CD14-positive monocyte (primary cell): ENCODE results near the gene CFAP20DC. TPM values are rescaled to one million over a fixed set of nuclear protein-coding genes. Genes with fewer than 3 reads are reported as not detected.
"Not testable (repeated sequence)": the region's sequence is repeated elsewhere in the genome, so short reads cannot be mapped to it uniquely, and the experiment has no call there.

ENCODE experiments used
- DNase-seq, 3 donors: peaks; one replicate each; pipeline ENCODE4 v3.0.0-alpha.2; 2011 to 2022
- H2AFZ ChIP-seq: 2 replicates; pipeline ENCODE4 v1.6.0; 2012; ENCODE audit warnings: mild to moderate bottlenecking, low read depth, low read length, inconsistent platforms; ENCODE audit not compliant: insufficient read depth, poor library complexity, severe bottlenecking
- H3K27ac ChIP-seq, 2 donors: 1 replicate in 1 of 2; 2 replicates in 1 of 2; pipeline ENCODE4 v1.5.1; 2012 to 2013; ENCODE audit warnings: low read length in 2 of 2, control low read depth in 1 of 2, inconsistent platforms in 1 of 2, low read depth in 1 of 2, mild to moderate bottlenecking in 1 of 2
- H3K27me3 ChIP-seq, 2 donors: one replicate each; pipeline versions ENCODE4 v1.6.0 to v1.6.1; 2011 to 2013; ENCODE audit warnings: low read length in 2 of 2; ENCODE audit not compliant: control insufficient read depth in 2 of 2, insufficient read depth in 2 of 2
- H3K36me3 ChIP-seq, 2 donors: replicated peaks in 1 of 2; 1 replicate in 1 of 2; 2 replicates in 1 of 2; pipeline versions ENCODE4 v1.5.1 to v1.6.1; 2012 to 2013; ENCODE audit warnings: low read length in 2 of 2, control low read depth in 1 of 2, inconsistent platforms in 1 of 2, mild to moderate bottlenecking in 1 of 2; ENCODE audit not compliant: insufficient read depth in 2 of 2, control insufficient read depth in 1 of 2
- H3K4me1 ChIP-seq, 2 donors: 1 replicate in 1 of 2; 2 replicates in 1 of 2; pipeline versions ENCODE4 v1.5.1 to v1.6.1; 2012 to 2013; ENCODE audit warnings: low read length in 2 of 2, control low read depth in 1 of 2, inconsistent platforms in 1 of 2, mild to moderate bottlenecking in 1 of 2, moderate library complexity in 1 of 2; ENCODE audit not compliant: insufficient read depth in 2 of 2, control insufficient read depth in 1 of 2
- H3K4me2 ChIP-seq: replicated peaks from 2 replicates; pipeline ENCODE3; 2012; ENCODE audit warnings: low read length, moderate library complexity, mild to moderate bottlenecking; ENCODE audit not compliant: poor library complexity, severe bottlenecking; ENCODE audit errors: extremely low read depth
- H3K4me3 ChIP-seq, 3 experiments: fragments of 200-600 bp in 1 of 3; sonication (generic) in 1 of 3; replicated peaks in 1 of 3; 1 replicate in 2 of 3; 2 replicates in 1 of 3; pipeline ENCODE4 v1.5.1; 2011 to 2013; ENCODE audit warnings: low read length in 3 of 3, mild to moderate bottlenecking in 3 of 3, control low read depth in 2 of 3, low read depth in 2 of 3, inconsistent platforms in 1 of 3, moderate library complexity in 1 of 3
- H3K79me2 ChIP-seq: 2 replicates; pipeline ENCODE4 v1.6.0; 2012; ENCODE audit warnings: mild to moderate bottlenecking, control low read depth, inconsistent platforms, low read length, moderate library complexity; ENCODE audit not compliant: insufficient read depth
- H3K9ac ChIP-seq: 2 replicates; pipeline ENCODE4 v1.6.0; 2017; ENCODE audit warnings: low read length, mild to moderate bottlenecking; ENCODE audit not compliant: insufficient read depth, poor library complexity, severe bottlenecking
- H3K9me3 ChIP-seq, 2 donors: replicated peaks in 1 of 2; 1 replicate in 1 of 2; 2 replicates in 1 of 2; pipeline versions ENCODE4 v1.5.1 to v1.6.1; 2012 to 2013; ENCODE audit warnings: low read length in 2 of 2, control low read depth in 1 of 2; ENCODE audit not compliant: control insufficient read depth in 1 of 2, insufficient read depth in 1 of 2
- H4K20me1 ChIP-seq: 2 replicates; pipeline ENCODE4 v1.6.0; 2012; ENCODE audit warnings: mild to moderate bottlenecking, low read length, control low read depth, moderate library complexity; ENCODE audit not compliant: insufficient read depth
- H3K27ac Mint-ChIP-seq, 7 donors: one replicate each; pipeline ENCODE4 v1.8.0; 2020; ENCODE audit warnings: mild to moderate bottlenecking in 7 of 7, mixed read lengths in 7 of 7, moderate library complexity in 6 of 7, inconsistent platforms in 2 of 7
- H3K27me3 Mint-ChIP-seq, 3 donors: one replicate each; pipeline ENCODE4 v1.8.0; 2021 to 2022; ENCODE audit warnings: low read depth in 3 of 3, mild to moderate bottlenecking in 3 of 3, mixed read lengths in 3 of 3, moderate library complexity in 3 of 3, inconsistent platforms in 1 of 3
- H3K36me3 Mint-ChIP-seq, 2 donors: one replicate each; pipeline ENCODE4 v1.8.0; 2020; ENCODE audit warnings: mixed read lengths in 2 of 2, inconsistent platforms in 1 of 2, mild to moderate bottlenecking in 1 of 2
- H3K4me1 Mint-ChIP-seq: one replicate; pipeline ENCODE4 v1.8.0; 2020; ENCODE audit warnings: mild to moderate bottlenecking, mixed read lengths
- H3K4me3 Mint-ChIP-seq, 2 donors: one replicate each; pipeline ENCODE4 v1.8.0; 2020; ENCODE audit warnings: mild to moderate bottlenecking in 2 of 2, mixed read lengths in 2 of 2, moderate library complexity in 1 of 2
- H3K9me3 Mint-ChIP-seq, 7 donors: one replicate each; pipeline ENCODE4 v1.8.0; 2020 to 2022; ENCODE audit warnings: mixed read lengths in 7 of 7, mild to moderate bottlenecking in 6 of 7, moderate library complexity in 6 of 7, inconsistent platforms in 2 of 7
- CTCF ChIP-seq: fragments of 200-600 bp; IDR thresholded peaks from one replicate; pipeline ENCODE4 v1.8.0; 2022; ENCODE audit warnings: antibody characterized with exemption, mild to moderate bottlenecking
- WGBS: methylation state at CpG from one replicate; pipeline ENCODE4 v1.1.5; 2013; ENCODE audit warnings: missing lambda C conversion rate; ENCODE audit not compliant: insufficient coverage; 5-methylcytosine and 5-hydroxymethylcytosine counted together
- intact Hi-C, 2 donors: fragments of 100-400 bp; cut with micrococcal nuclease; formaldehyde crosslinking; loops; one replicate each; pipeline versions ENCODE4 v1.15.0 to v1.15.1; 2023
- polyA plus RNA-seq, 3 donors: library from polyadenylated mRNA; depleted of rRNA in 1 of 3; unstranded in 2 of 3; stranded (reverse) in 1 of 3; fragments of 300-500 nt in 2 of 3; fragments of >200 nt in 1 of 3; fragmentation: Illumina TruSeq in 2 of 3; gene quantifications; 1 replicate in 2 of 3; 2 replicates in 1 of 3; pipeline ENCODE4 v1.2.3, GENCODE V29; 2012 to 2021

The CFAP20DC gene
- polyA plus RNA-seq, 3 donors: not detected

- peaks cover 0 to 1% (median 1%) of the 10 kb centered on the region in 3 donors for H3K27me3 Mint-ChIP-seq
- no CpG with 5 or more reads among the region's 2 CpGs for WGBS
- no peaks in the 10 kb centered on the region for H3K36me3 Mint-ChIP-seq
- Histone ChIP-seq H2AFZ (no peak overlapping the region), H3K4me3 (no peak overlapping the region), H3K79me2 (no peaks in the 10 kb centered on the region), H3K27me3 (no peaks in the 10 kb centered on the region), H4K20me1 (no peaks in the 10 kb centered on the region), H3K27ac (no peak overlapping the region), H3K9me3 (no peaks in the 10 kb centered on the region), H3K4me1 (no peaks in the 10 kb centered on the region), H3K36me3 (no peaks in the 10 kb centered on the region), H3K4me2 (no peak overlapping the region), H3K9ac (no peak overlapping the region)
- H3K27ac Mint-ChIP-seq: no peak overlapping the region
- no peaks in the 10 kb centered on the region for H3K9me3 Mint-ChIP-seq
- H3K4me1 Mint-ChIP-seq: peaks cover under 1% of the 10 kb centered on the region
- TF ChIP-seq CTCF: no peak
- no peak overlapping the region for H3K4me3 Mint-ChIP-seq
- intact Hi-C loops: no loop called here
- DNase-seq: no peak
Measured at GRCh38 chr3:59056706-59057105, 6.9 kb upstream of the CFAP20DC start.

GRCh38 chr3:59052803-59053411 lies 3.1 kb upstream of the CFAP20DC start:
- H3K27me3 ChIP-seq: no peaks in the 10 kb centered on the region
- no peaks in the 10 kb centered on the region for H3K36me3 ChIP-seq
- Mint-ChIP-seq H3K4me3 (no peak overlapping the region), H3K36me3 (no peaks in the 10 kb centered on the region), H3K9me3 (no peaks in the 10 kb centered on the region), H3K27ac (no peak overlapping the region), H3K4me1 (peaks cover 12% of the 10 kb centered on the region), H3K27me3 (peaks cover 0 to 2% (median 0%) of the 10 kb centered on the region in 3 donors)
- no peaks in the 10 kb centered on the region for H4K20me1 ChIP-seq
- peak; percentile 3 to 42 (median 26) for DNase-seq
- intact Hi-C loops: loop anchor here in 1 of 2 donors (5.0 kb wide), 1 partner anchor 411 kb away; no protein-coding TSS in a partner anchor
- H2AFZ ChIP-seq: no peak overlapping the region
- peaks cover 10 to 12% of the 10 kb centered on the region in 2 donors for H3K4me1 ChIP-seq
- no peak overlapping the region for H3K4me2 ChIP-seq
- no peaks in the 10 kb centered on the region for H3K9me3 ChIP-seq
- peak; percentile 74 for TF ChIP-seq CTCF
- no peak overlapping the region for H3K4me3 ChIP-seq
- no peak overlapping the region for H3K9ac ChIP-seq
- no peak overlapping the region for H3K27ac ChIP-seq
- WGBS: no CpG with 5 or more reads among the region's 2 CpGs
- H3K79me2 ChIP-seq: no peaks in the 10 kb centered on the region

GRCh38 chr3:59050811-59051414 lies 1.1 kb upstream of the CFAP20DC start:
- not testable (repeated sequence) for H3K79me2 ChIP-seq, H3K27ac ChIP-seq, H3K27ac Mint-ChIP-seq, H3K4me3 Mint-ChIP-seq, H4K20me1 ChIP-seq, H3K36me3 Mint-ChIP-seq, H3K36me3 ChIP-seq, H3K9me3 Mint-ChIP-seq, H3K27me3 Mint-ChIP-seq, H3K9ac ChIP-seq, H3K4me2 ChIP-seq, H3K27me3 ChIP-seq, H3K4me3 ChIP-seq, H3K9me3 ChIP-seq, DNase-seq
- H2AFZ ChIP-seq: peak overlapping the region; percentile 25
- peaks cover 10 to 12% of the 10 kb centered on the region in 2 donors for H3K4me1 ChIP-seq
- intact Hi-C loops: loop anchor here in 1 of 2 donors (5.0 kb wide), 1 partner anchor 409 kb away; no protein-coding TSS in a partner anchor
- WGBS: 96% methylated on average over 35 of the region's 36 CpGs
- peaks cover 12% of the 10 kb centered on the region for H3K4me1 Mint-ChIP-seq
